Measurements from ENCODE around the gene CUEDC1. TPM values are rescaled to one million over a fixed set of nuclear protein-coding genes. Genes with fewer than 3 reads are reported as not detected.

CUEDC1 gene
- total and polyA plus RNA-seq, 2 of the 13 experiments (the other 11 are each of a cell fraction or from before 2014, with no cell fraction given), result 7.4 to 12.9 TPM

- peak; percentile 65; the same call in 1 of the 2 replicates for TF ChIP-seq GMEB1 (CRISPR knock-in tag; IDR thresholded peaks at IDR 0.05; ENCODE audit: borderline replicate concordance)
- TF ChIP-seq THAP11 (CRISPR knock-in tag; IDR thresholded peaks at IDR 0.05), result peak; percentile 52; the same call in 1 of the 2 replicates
- peak; percentile 90; the same call in 1 of the 2 replicates for TF ChIP-seq ZNF558 (CRISPR knock-in tag; IDR thresholded peaks at IDR 0.05; ENCODE audit: borderline replicate concordance)
- no peak for TF ChIP-seq ZNF253 (CRISPR knock-in tag; IDR thresholded peaks at IDR 0.05; ENCODE audit: borderline replicate concordance)
- TF ChIP-seq ETV6 (CRISPR knock-in tag; conservative IDR thresholded peaks at IDR 0.05), result 0 out of 2 replicates have a peak, but pooled peaks have one; percentile 57
- TF ChIP-seq GABPA (IDR thresholded peaks at IDR 0.05; ENCODE audit: low read depth, low read length), result no peak
- peak; percentile 43; the same call in 1 of the 2 replicates for TF ChIP-seq GABPA (CRISPR knock-in tag; IDR thresholded peaks at IDR 0.05; ENCODE audit: low read depth)
- TF ChIP-seq ZNF547 (CRISPR knock-in tag; IDR thresholded peaks at IDR 0.05), result peak; percentile 89
- no peak; the same call in 1 of the 2 replicates for TF ChIP-seq JDP2 (CRISPR knock-in tag; IDR thresholded peaks at IDR 0.05; ENCODE audit: borderline replicate concordance)
- TF ChIP-seq ZNF33A (CRISPR knock-in tag; IDR thresholded peaks at IDR 0.05; ENCODE audit: borderline replicate concordance), result no peak
- TF ChIP-seq ZBTB1 (CRISPR knock-in tag; IDR thresholded peaks at IDR 0.05; ENCODE audit: borderline replicate concordance), result no peak
- TF ChIP-seq MTF1 (CRISPR knock-in tag; IDR thresholded peaks at IDR 0.05), result no peak
- 0 out of 2 replicates have a peak, but pooled peaks have one; percentile 62 for TF ChIP-seq PITX1 (CRISPR knock-in tag; IDR thresholded peaks at IDR 0.05)
- TF ChIP-seq IKZF1 (IDR thresholded peaks at IDR 0.05), result no peak
- TF ChIP-seq ZNF546 (CRISPR knock-in tag; conservative IDR thresholded peaks at IDR 0.05), result 0 out of 2 replicates have a peak, but pooled peaks have one; percentile 8
- peak; percentile 70; the same call in 1 of the 2 replicates for TF ChIP-seq MTA1 (CRISPR knock-in tag; IDR thresholded peaks at IDR 0.05; ENCODE audit: borderline replicate concordance)
- no peak for TF ChIP-seq ZBTB40 (IDR thresholded peaks at IDR 0.05)
- TF ChIP-seq ZBTB40 (CRISPR knock-in tag; IDR thresholded peaks at IDR 0.05), result 0 out of 2 replicates have a peak, but pooled peaks have one; percentile 29
- no peak for TF ChIP-seq SMC3 (IDR thresholded peaks at IDR 0.05; ENCODE audit: low read length)
- peak; percentile 66; the same call in 1 of the 2 replicates for TF ChIP-seq MTF2 (CRISPR knock-in tag; IDR thresholded peaks at IDR 0.05; ENCODE audit: borderline replicate concordance)
Observed at GRCh38 chr17:57861790-57862693, 93.2 kb downstream of the CUEDC1 start (continued).

Measured in HepG2 (cell line).